ENCODE measurements around the gene CCDC146.
"Not testable (repeated sequence)": the region's sequence is repeated elsewhere in the genome, so short reads cannot be mapped to it uniquely, and the experiment has no call there.

Gene CCDC146

GRCh38 chr7:77202481-77202976 is 80.1 kb downstream of the CCDC146 start:
- no peak for DNase-seq

- no peak for DNase-seq
Measured at GRCh38 chr7:77205706-77206105, 83.3 kb downstream of the CCDC146 start.

GRCh38 chr7:77208416-77208815 is 86.0 kb downstream of the CCDC146 start:
- no peak for DNase-seq

GRCh38 chr7:77209479-77210139 is 87.2 kb downstream of the CCDC146 start:
- DNase-seq: no peak

GRCh38 chr7:77216181-77216845 is 93.9 kb downstream of the CCDC146 start:
- DNase-seq: no peak

- DNase-seq: no peak
Measured at GRCh38 chr7:77217474-77218185, 95.2 kb downstream of the CCDC146 start.

- DNase-seq: not testable (repeated sequence)
Measured at GRCh38 chr7:77219701-77220331, 97.4 kb downstream of the CCDC146 start.

GRCh38 chr7:77222065-77222464 is 99.7 kb downstream of the CCDC146 start:
- no peak for DNase-seq

GRCh38 chr7:77222819-77223218 is 100.4 kb downstream of the CCDC146 start:
- no peak for DNase-seq

GRCh38 chr7:77223261-77223660 is 100.8 kb downstream of the CCDC146 start:
- no peak for DNase-seq

GRCh38 chr7:77226357-77226839 is 104.0 kb downstream of the CCDC146 start:
- DNase-seq: no peak

- DNase-seq: not testable (repeated sequence)
Measured at GRCh38 chr7:77228795-77229194, 106.4 kb downstream of the CCDC146 start.

- DNase-seq: no peak
Measured at GRCh38 chr7:77232467-77232866, 110.1 kb downstream of the CCDC146 start.

- no peak for DNase-seq
Measured at GRCh38 chr7:77235276-77235675, 112.9 kb downstream of the CCDC146 start.

- peak; percentile 25 to 50 for DNase-seq
Measured at GRCh38 chr7:77238703-77239136, 116.3 kb downstream of the CCDC146 start.

GRCh38 chr7:77239471-77239870 is 117.1 kb downstream of the CCDC146 start:
- DNase-seq: no peak

GRCh38 chr7:77242068-77242467 is 119.7 kb downstream of the CCDC146 start:
- DNase-seq: no peak

- DNase-seq: no peak
Measured at GRCh38 chr7:77242554-77242953, 120.1 kb downstream of the CCDC146 start.

GRCh38 chr7:77244222-77244934 is 122.0 kb downstream of the CCDC146 start:
- DNase-seq: no peak

- no peak for DNase-seq
Measured at GRCh38 chr7:77245015-77245755, 122.8 kb downstream of the CCDC146 start.

GRCh38 chr7:77246026-77246640 is 123.7 kb downstream of the CCDC146 start:
- no peak for DNase-seq
